ENCODE results near the gene FYB1.
"Not testable (repeated sequence)": the region's sequence is repeated elsewhere in the genome, so short reads cannot be mapped to it uniquely, and the experiment has no call there.

FYB1 gene

GRCh38 chr5:39219437-39219836 is at the start of gene FYB1:
Gene FYB1 (minus strand): TSS chr5:39219563. CDS start chr5:39202960, 16,603 bp downstream.
- DNase-seq, result no peak

GRCh38 chr5:39267186-39267585 is 47.8 kb upstream of the FYB1 start:
- no peak for DNase-seq

GRCh38 chr5:39266442-39266841 is 47.1 kb upstream of the FYB1 start:
- no peak for DNase-seq

- no peak for DNase-seq
Observed at GRCh38 chr5:39264528-39264927, 45.2 kb upstream of the FYB1 start.

- no peak for DNase-seq
Observed at GRCh38 chr5:39262981-39263380, 43.6 kb upstream of the FYB1 start.

GRCh38 chr5:39260095-39260494 is 40.7 kb upstream of the FYB1 start:
- no peak for DNase-seq

- DNase-seq, result no peak
Observed at GRCh38 chr5:39257554-39257953, 38.2 kb upstream of the FYB1 start.

- no peak for DNase-seq
Observed at GRCh38 chr5:39256477-39257235, 37.3 kb upstream of the FYB1 start.

GRCh38 chr5:39255406-39255805 is 36.0 kb upstream of the FYB1 start:
- DNase-seq, result no peak

- DNase-seq, result no peak
Observed at GRCh38 chr5:39254671-39255070, 35.3 kb upstream of the FYB1 start.

- DNase-seq, result no peak
Observed at GRCh38 chr5:39253196-39253595, 33.8 kb upstream of the FYB1 start.

GRCh38 chr5:39249564-39250274 is 30.4 kb upstream of the FYB1 start:
- no peak for DNase-seq

- DNase-seq, result no peak
Observed at GRCh38 chr5:39249069-39249468, 29.7 kb upstream of the FYB1 start.

- DNase-seq, result no peak
Observed at GRCh38 chr5:39240750-39241149, 21.4 kb upstream of the FYB1 start.

GRCh38 chr5:39238366-39239105 is 19.2 kb upstream of the FYB1 start:
- no peak for DNase-seq

- DNase-seq, result no peak
Observed at GRCh38 chr5:39236718-39237117, 17.4 kb upstream of the FYB1 start.

- no peak for DNase-seq
Observed at GRCh38 chr5:39235648-39236047, 16.3 kb upstream of the FYB1 start.

GRCh38 chr5:39234494-39234893 is 15.1 kb upstream of the FYB1 start:
- not testable (repeated sequence) for DNase-seq

GRCh38 chr5:39233783-39234182 is 14.4 kb upstream of the FYB1 start:
- no peak for DNase-seq

- DNase-seq, result peak; percentile 44
Observed at GRCh38 chr5:39231705-39232525, 12.6 kb upstream of the FYB1 start.

- no peak for DNase-seq
Observed at GRCh38 chr5:39228596-39228995, 9.2 kb upstream of the FYB1 start.

- DNase-seq, result no peak
Observed at GRCh38 chr5:39226558-39226957, 7.2 kb upstream of the FYB1 start.

- DNase-seq, result no peak
Observed at GRCh38 chr5:39226100-39226451, 6.7 kb upstream of the FYB1 start.

Data from retina (tissue), 1 donor.